HG03196 (cell line): ENCODE data around the gene GADL1.

Experiments used
- ATAC-seq: cut with Tn5 transposase; IDR thresholded peaks from one replicate; pipeline ENCODE4 v1.9.1; 2021; ENCODE audit not compliant: unreplicated experiment

Gene GADL1

DNA sequence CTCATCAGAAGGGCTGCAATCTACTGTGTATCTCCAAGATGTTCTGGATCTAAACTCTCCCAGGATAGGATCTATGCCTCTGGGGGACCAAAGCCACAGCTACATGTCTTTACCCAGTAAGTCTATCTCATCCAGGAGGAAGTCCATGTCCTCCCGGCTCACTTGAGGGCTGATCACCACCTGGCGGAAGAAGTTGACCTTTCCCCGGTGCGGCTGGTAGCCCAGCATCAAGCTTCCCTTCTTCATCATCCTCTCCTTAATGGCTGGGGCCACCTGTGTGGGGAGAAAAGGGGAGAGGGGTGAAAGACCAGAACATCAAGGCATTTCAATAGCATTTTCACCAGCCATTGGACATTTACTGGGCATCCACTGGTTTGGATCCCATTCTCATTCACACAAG is 166.3 kb downstream of the GADL1 start:
- no peak for ATAC-seq

- ATAC-seq: no peak
These were observed 169.6 kb downstream of the GADL1 start for GRCh38 chr3:30724863-30725262.

DNA sequence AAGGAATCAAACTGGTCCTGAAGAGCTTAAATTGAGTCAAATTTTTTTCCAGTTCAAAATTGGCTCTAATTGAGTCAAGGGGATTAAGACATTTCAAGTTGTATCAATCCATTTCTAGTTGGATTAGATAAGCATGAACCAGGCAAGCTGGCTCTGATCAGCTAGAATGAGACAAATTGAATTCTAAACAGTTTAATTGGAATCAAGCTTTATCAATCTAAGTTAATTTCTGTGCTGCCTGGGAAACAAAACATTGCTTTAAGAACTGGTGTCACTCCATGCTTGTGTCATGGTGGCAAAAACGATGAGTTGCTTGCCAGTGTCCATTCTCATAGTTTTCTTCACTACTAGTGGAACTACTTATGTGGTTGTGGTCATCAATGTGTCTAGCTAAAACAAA is 171.2 kb downstream of the GADL1 start:
- no peak for ATAC-seq

- ATAC-seq: no peak
These were observed 173.2 kb downstream of the GADL1 start for GRCh38 chr3:30721314-30721634.

DNA sequence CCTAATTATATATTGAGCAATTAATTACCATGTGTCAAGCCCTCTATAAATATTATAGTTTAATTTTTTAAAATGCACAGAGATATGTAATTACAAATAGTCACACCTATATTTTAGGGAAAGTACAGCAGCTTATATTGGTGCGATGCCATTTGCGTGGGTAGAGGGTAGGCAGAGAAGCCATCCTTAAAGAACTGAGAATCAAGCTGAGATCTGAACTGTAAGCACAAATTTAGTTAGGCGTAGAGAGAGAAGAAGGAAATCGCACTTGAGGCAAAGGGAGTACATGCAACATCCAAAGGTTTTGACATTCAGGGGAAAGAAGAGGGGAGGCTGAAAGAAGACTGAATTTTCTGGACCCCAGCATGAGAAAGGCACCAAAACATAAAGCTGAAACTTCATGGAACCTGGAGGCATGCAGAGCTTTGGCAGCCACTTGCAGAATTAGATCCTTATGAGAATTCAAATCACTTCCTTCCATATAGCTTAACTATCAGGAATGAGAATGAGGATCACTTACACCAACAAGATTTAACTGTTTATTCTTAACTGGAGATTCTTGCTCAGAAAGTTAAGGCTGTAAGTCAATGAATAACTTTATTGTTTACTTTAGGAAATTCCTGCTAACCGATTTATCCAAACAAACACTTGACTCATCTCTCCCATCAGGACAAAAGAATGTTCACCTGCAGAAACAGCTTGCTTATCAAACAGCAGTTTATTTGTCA is 173.7 kb downstream of the GADL1 start:
- no peak for ATAC-seq

GRCh38 chr3:30719536-30719935 is 174.9 kb downstream of the GADL1 start:
- ATAC-seq: no peak

DNA sequence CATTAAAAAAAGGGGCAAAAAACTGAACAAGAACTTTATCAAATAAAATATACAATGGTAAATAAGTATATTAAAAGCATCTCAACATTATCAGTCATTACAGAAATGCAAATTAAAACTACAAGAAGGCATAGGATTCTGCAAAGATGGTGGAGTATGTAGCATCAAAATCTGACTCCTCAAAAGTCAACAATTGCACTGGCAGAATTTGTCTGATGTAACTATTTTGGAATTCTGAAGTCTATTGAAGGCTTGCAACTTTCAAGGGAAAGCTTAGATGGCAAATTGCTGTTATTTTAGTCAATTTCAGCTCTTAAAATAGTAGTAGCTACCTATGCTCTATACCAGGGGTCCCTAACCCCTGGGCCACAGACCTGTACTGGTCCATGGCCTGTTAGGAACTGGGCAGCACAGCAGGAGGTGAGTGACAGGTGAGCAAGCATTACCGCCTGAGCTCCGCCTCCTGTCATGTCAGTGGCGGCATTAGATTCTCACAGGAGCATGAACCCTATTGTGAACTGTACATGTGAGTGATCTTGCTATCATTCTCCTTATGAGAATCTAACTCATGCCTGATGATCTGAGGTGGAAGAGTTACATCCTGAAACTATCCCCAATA is 180.5 kb downstream of the GADL1 start:
- no peak for ATAC-seq

GRCh38 chr3:30712991-30713390 is 181.5 kb downstream of the GADL1 start:
- ATAC-seq: no peak

DNA sequence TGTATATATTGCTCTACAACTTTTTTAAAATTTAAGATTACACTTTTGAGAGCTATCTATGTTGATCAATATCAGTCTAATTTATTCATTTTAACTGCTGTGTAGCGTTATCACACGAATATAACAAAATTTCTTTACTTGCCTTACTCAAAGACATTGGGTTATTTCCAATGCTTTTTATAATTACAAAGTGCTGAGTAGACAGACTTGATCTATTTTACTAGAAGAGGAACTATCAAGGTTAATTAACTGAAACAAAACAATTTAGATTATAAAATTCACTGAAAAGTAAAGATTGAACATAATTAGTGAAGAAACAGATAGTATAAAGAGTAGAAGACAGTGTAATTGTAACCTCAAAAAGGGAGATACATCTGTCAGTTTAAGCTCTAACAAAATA is 182.6 kb downstream of the GADL1 start:
- ATAC-seq: no peak

DNA sequence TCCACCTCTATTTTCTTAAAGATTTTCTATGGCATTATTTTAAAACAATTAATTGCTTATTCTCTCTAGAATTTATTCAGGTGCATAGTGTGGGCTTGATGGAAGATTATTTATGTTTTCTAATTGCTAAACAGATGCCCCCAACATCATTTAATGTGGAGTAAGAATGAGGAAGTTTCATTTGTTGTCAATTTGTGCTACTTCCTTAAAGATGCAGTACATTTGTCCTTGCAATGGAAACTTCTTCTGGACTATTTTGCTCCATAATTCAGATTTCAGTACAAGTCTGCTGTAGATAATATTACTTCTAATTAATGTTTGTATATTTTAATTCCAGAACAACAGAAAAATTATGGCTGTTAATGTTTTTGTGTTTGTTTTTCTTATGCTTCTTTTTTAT is 183.3 kb downstream of the GADL1 start:
- ATAC-seq: no peak

- ATAC-seq: no peak
These were observed 184.4 kb downstream of the GADL1 start for GRCh38 chr3:30710017-30710416.

DNA sequence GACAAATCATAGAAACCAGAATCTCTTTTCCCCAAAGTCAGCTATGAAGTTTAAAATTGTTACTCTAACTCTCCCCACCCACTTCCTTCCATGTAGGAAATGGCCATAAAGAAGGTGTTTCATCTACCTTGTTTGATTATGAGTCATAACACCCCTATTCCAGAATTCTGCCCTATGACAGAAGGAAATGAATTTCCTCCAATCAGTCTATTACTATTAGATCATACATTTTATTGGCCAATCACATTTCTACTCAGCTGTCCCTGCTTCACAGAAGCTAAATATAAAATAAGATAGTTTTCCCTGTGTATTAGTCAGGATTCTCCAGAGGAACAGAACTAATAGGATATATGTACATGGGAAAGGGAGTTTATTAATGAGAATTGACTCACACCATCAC is 186.0 kb downstream of the GADL1 start:
- ATAC-seq: no peak

GRCh38 chr3:30707825-30708224 is 186.6 kb downstream of the GADL1 start:
- ATAC-seq: no peak

- no peak for ATAC-seq
These were observed 189.2 kb downstream of the GADL1 start for GRCh38 chr3:30704931-30705890.

GRCh38 chr3:30702828-30703397 is 191.5 kb downstream of the GADL1 start:
- ATAC-seq: no peak

GRCh38 chr3:30702038-30702827 is 192.2 kb downstream of the GADL1 start:
- no peak for ATAC-seq

GRCh38 chr3:30700702-30701321 is 193.6 kb downstream of the GADL1 start:
- no peak for ATAC-seq

GRCh38 chr3:30699927-30700326 is 194.5 kb downstream of the GADL1 start:
- ATAC-seq: no peak

GRCh38 chr3:30698549-30698948 is 195.9 kb downstream of the GADL1 start:
- no peak for ATAC-seq

DNA sequence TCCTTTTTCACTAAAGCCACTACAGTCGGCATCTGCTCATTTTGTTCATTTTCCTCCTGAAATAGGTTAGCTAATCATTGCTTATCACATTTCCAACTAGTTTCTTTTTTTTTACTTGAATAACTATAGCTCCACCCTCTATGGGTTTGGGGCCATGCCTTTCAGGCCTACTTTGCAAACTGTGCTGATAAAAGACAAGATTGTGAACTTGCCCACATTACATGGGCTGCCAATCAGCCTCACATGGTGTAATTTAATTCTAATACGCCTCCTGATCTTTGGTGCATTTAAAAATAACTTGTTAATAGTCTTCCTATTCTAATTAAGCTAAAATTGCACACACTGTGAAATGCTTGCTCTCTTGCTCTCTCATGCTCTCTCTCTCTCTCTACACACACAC is 197.6 kb downstream of the GADL1 start:
- ATAC-seq: no peak
